GM12865 (cell line): Measurements from ENCODE around the gene TENM4.

ENCODE experiments used
- DNase-seq: peaks from one replicate; pipeline ENCODE4 v3.0.0; 2010; ENCODE audit warnings: low read depth
- H3K4me3 ChIP-seq: 2 replicates; pipeline ENCODE4 v1.5.1; 2011; ENCODE audit warnings: mild to moderate bottlenecking, low read depth, low read length, control low read depth
- CTCF ChIP-seq: IDR thresholded peaks from 2 replicates; pipeline ENCODE4 v1.5.1; 2011; ENCODE audit warnings: low read length, control low read depth, low read depth, inconsistent platforms; ENCODE audit not compliant: insufficient read depth; ENCODE audit errors: missing control alignments

Gene TENM4

GRCh38 chr11:79022265-79022664, 418.6 kb downstream of the TENM4 start:
- no peak for TF ChIP-seq CTCF
- no peak overlapping the region for H3K4me3 ChIP-seq
- DNase-seq: no peak

GRCh38 chr11:79021601-79022000, 419.2 kb downstream of the TENM4 start:
- no peak overlapping the region for H3K4me3 ChIP-seq
- DNase-seq: no peak
- no peak for TF ChIP-seq CTCF

GRCh38 chr11:79019975-79020374, 420.9 kb downstream of the TENM4 start:
- no peak overlapping the region for H3K4me3 ChIP-seq
- no peak for TF ChIP-seq CTCF
- DNase-seq: no peak

- no peak for TF ChIP-seq CTCF
- no peak overlapping the region for H3K4me3 ChIP-seq
- DNase-seq: no peak
Observed at GRCh38 chr11:79019277-79019676, 421.6 kb downstream of the TENM4 start.

- H3K4me3 ChIP-seq: no peak overlapping the region
- TF ChIP-seq CTCF: no peak
- no peak for DNase-seq
Observed at GRCh38 chr11:79018371-79018849, 422.4 kb downstream of the TENM4 start.

- DNase-seq: no peak
Observed at GRCh38 chr11:79017811-79018210, 423.0 kb downstream of the TENM4 start.

More at GRCh38 chr11:79017811-79018210, 423.0 kb downstream of the TENM4 start:
- no peak overlapping the region for H3K4me3 ChIP-seq
- TF ChIP-seq CTCF: no peak
